GM06990 (cell line): ENCODE measurements around the gene KCNQ1OT1.

Experiments
- DNase-seq: peaks from one replicate; pipeline ENCODE4 v3.0.0-alpha.2; 2011; ENCODE audit not compliant: insufficient read length; ENCODE audit errors: extremely low read depth
- H3K27me3 ChIP-seq: replicated peaks from 2 replicates; pipeline ENCODE4 v1.6.0; 2011; ENCODE audit warnings: low read length; ENCODE audit not compliant: control insufficient read depth, insufficient read depth
- H3K36me3 ChIP-seq: 2 replicates; pipeline ENCODE4 v1.5.1; 2011; ENCODE audit warnings: low read length; ENCODE audit not compliant: control insufficient read depth, insufficient read depth
- H3K4me3 ChIP-seq: replicated peaks from 2 replicates; pipeline ENCODE4 v1.5.1; 2011; ENCODE audit warnings: low read depth, mild to moderate bottlenecking, control low read depth, low read length
- CTCF ChIP-seq: IDR thresholded peaks from 2 replicates; pipeline ENCODE4 v1.5.1; 2011; ENCODE audit warnings: low read length, control low read depth, mild to moderate bottlenecking, inconsistent platforms; ENCODE audit not compliant: insufficient read depth, poor library complexity, severe bottlenecking

Gene KCNQ1OT1

DNA sequence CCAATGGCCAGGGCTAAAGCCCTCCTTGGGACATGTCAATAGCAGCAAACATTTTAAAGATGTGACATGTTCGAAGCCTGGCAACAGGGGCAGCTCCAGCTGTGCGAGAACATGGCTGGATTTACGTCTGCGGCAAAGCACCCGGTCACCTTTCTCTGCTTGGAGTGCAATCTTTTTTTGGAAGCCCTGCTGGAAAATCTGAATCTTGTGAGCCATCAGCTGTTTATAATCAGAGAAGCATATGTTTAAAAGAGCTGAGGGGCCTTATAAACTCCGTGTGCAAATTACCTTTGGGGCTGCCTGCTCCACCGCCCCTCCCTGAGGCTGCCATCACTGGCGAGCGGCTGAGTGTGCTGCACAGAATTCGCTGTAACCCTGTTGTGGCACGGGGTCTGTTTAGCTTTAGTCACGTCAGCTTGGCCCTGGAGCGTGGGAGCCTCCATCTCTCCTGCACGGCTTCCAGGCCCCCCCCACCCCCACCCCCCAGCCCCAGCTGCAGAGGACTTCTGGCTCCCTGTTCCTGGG, 9.0 kb upstream of the KCNQ1OT1 start:
- no peak for TF ChIP-seq CTCF
- Histone ChIP-seq H3K36me3 (no peaks in the 10 kb centered on the region), H3K27me3 (no peaks in the 10 kb centered on the region), H3K4me3 (no peak overlapping the region)
- no peak for DNase-seq

DNA sequence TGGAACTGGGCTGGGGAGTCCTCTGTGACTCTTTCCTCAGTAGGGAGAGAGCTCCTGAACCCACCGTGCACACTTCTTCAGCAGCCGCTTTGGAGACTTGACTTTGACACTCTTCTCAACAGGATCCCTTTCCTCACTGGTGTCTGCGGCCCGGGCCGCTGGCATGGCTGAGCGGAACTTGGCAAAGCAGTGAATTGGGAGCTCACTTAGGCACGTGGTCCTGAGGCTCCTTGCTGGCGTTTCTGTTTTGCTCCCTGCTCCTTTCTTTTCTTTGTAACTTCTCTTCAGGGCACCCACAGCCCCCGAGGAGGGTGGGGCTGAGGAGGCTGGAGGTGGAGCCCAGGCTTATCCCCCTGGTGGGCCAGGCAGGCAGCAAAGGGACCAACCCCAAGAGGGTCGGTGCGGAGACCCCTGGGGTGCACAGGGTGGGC, 8.4 kb upstream of the KCNQ1OT1 start:
- no peak overlapping the region for H3K4me3 ChIP-seq
- no peaks in the 10 kb centered on the region for H3K36me3 ChIP-seq
- H3K27me3 ChIP-seq: no peaks in the 10 kb centered on the region
- DNase-seq: no peak
- TF ChIP-seq CTCF: no peak

DNA sequence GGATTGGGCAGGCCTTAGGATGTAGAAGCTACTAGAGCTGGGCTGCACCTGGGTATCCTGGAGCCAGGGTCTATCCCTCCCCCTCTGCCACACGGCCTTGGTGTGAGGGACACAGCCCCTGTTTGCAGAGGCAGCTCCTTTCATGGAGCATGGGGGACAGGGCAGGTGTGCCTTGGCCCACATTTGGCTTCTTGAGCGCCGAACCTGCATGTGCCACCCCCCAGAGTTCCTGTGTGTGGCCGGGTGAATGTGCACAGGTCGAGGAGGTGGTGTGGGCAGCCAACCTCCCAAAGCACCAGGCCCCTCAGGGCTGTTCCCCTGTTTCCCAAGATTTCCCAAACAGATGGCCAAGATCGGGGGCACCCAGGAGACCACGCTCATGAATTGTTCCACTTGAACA, 7.9 kb upstream of the KCNQ1OT1 start:
- Histone ChIP-seq H3K27me3 (no peaks in the 10 kb centered on the region), H3K4me3 (no peak overlapping the region), H3K36me3 (no peaks in the 10 kb centered on the region)
- DNase-seq: no peak
- no peak for TF ChIP-seq CTCF

GRCh38 chr11:2706321-2706720, 6.5 kb upstream of the KCNQ1OT1 start:
- TF ChIP-seq CTCF: no peak
- Histone ChIP-seq H3K4me3 (no peak overlapping the region), H3K27me3 (no peaks in the 10 kb centered on the region), H3K36me3 (no peaks in the 10 kb centered on the region)
- DNase-seq: no peak

- TF ChIP-seq CTCF: no peak
- DNase-seq: no peak
- Histone ChIP-seq H3K36me3 (no peaks in the 10 kb centered on the region), H3K4me3 (no peak overlapping the region), H3K27me3 (no peaks in the 10 kb centered on the region)
Measured at GRCh38 chr11:2704896-2705606, 5.3 kb upstream of the KCNQ1OT1 start.
